K562 (cell line): Measurements from ENCODE around the gene CHMP1A. TPM values are rescaled to one million over a fixed set of nuclear protein-coding genes. Genes with fewer than 3 reads are reported as not detected.

ENCODE experiments used
- BACH1 ChIP-seq: fragments of 200-800 bp; sonication (Bioruptor generic); IDR thresholded peaks from 2 replicates; pipeline ENCODE4 v1.6.1; 2016; ENCODE audit warnings: missing genetic modification characterization, missing compliant biosample characterization
- CUX1 ChIP-seq: fragments of 200-800 bp; sonication (Bioruptor generic); IDR thresholded peaks from 2 replicates; pipeline ENCODE4 v1.6.1; 2016; ENCODE audit warnings: missing genetic modification characterization, missing compliant biosample characterization
- ELF1 ChIP-seq: fragments of 200-800 bp; sonication (Bioruptor generic); IDR thresholded peaks from 2 replicates; pipeline ENCODE4 v1.6.1; 2016; ENCODE audit warnings: missing genetic modification characterization, missing compliant biosample characterization
- RBM25 ChIP-seq: fragments of 200-400 bp; formaldehyde crosslinking; IDR thresholded peaks from 2 replicates; pipeline ENCODE4 v1.6.1; 2018; ENCODE audit warnings: low read length, low read depth, moderate library complexity; ENCODE audit not compliant: severe bottlenecking
- RNF219 ChIP-seq: fragments of 250-450 bp; sonication (Bioruptor Pico); IDR thresholded peaks from 2 replicates; pipeline ENCODE4 v1.5.0; 2022; ENCODE audit warnings: mild to moderate bottlenecking
- SMARCA5 ChIP-seq: fragments of 450-650 bp; IDR thresholded peaks from 2 replicates; pipeline ENCODE4 v1.6.1; 2016
- TFAP4 ChIP-seq: sonication (generic); formaldehyde crosslinking; IDR thresholded peaks from 2 replicates; pipeline ENCODE4 v1.8.0; 2022; ENCODE audit warnings: missing genetic modification reagents, mild to moderate bottlenecking, moderate library complexity, borderline replicate concordance
- polyA plus RNA-seq, 8 experiments: library from polyadenylated mRNA; depleted of rRNA in 4 of 8; stranded (reverse) in 5 of 8; unstranded in 3 of 8; fragments of >200 nt; fragmentation: Nextera tagmentation in 2 of 8; fragmentation: Illumina TruSeq in 1 of 8; extraction: Ambion mirVana in 2 of 8; extraction: Trizol in 1 of 8; gene quantifications; 2 replicates each; pipeline versions ENCODE4 v1.2.1 to v1.2.3, GENCODE V29; 2011 to 2014; ENCODE audit warnings: inconsistent platforms in 1 of 8, missing spikeins in 1 of 8
- total RNA-seq, 7 experiments: library from RNA; depleted of rRNA in 6 of 7; stranded (reverse); fragments of >200 nt in 6 of 7; fragmentation: Illumina TruSeq in 2 of 7; extraction: Trizol in 2 of 7; gene quantifications; 2 replicates each; pipeline versions ENCODE4 v1.2.1 to v1.2.3, GENCODE V29; 2011 to 2021; ENCODE audit warnings: low replicate concordance in 1 of 7
- TF ChIP-seq, protein P1 (sequence below): fragments of 150-350 bp; conservative IDR thresholded peaks from 2 replicates; pipeline ENCODE4 v1.6.1; 2014; ENCODE audit warnings: low read length

CHMP1A gene
- total and polyA plus RNA-seq, 9 of the 15 experiments (the other 6 are each of a cell fraction or from before 2014, with no cell fraction given), result 0.83 to 79.9 (median 45.2) TPM

- TF ChIP-seq BACH1 (tag) (no peak), RBM25 (no peak), RNF219 (no peak), ELF1 (tag) (no peak), CUX1 (no peak), SMARCA5 (no peak), TFAP4 (CRISPR knock-in tag) (peak; percentile 21; the same call in 1 of the 2 replicates)
- TF ChIP-seq, protein P1, sequence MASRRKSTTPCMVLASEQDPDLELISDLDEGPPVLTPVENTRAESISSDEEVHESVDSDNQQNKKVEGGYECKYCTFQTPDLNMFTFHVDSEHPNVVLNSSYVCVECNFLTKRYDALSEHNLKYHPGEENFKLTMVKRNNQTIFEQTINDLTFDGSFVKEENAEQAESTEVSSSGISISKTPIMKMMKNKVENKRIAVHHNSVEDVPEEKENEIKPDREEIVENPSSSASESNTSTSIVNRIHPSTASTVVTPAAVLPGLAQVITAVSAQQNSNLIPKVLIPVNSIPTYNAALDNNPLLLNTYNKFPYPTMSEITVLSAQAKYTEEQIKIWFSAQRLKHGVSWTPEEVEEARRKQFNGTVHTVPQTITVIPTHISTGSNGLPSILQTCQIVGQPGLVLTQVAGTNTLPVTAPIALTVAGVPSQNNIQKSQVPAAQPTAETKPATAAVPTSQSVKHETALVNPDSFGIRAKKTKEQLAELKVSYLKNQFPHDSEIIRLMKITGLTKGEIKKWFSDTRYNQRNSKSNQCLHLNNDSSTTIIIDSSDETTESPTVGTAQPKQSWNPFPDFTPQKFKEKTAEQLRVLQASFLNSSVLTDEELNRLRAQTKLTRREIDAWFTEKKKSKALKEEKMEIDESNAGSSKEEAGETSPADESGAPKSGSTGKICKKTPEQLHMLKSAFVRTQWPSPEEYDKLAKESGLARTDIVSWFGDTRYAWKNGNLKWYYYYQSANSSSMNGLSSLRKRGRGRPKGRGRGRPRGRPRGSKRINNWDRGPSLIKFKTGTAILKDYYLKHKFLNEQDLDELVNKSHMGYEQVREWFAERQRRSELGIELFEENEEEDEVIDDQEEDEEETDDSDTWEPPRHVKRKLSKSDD, result no peak
Measured at GRCh38 chr16:89599451-89599858, 58.1 kb downstream of the CHMP1A start (continued).
